MM.1S (cell line): ENCODE measurements around the gene TMPRSS9.

Experiments
- CTCF ChIP-seq: fragments of 300-600 bp; sonication (generic); IDR thresholded peaks from 2 replicates; pipeline ENCODE4 v1.5.1; 2016; ENCODE audit warnings: antibody characterized with exemption, low read length, mixed read lengths
- EZH2 ChIP-seq: fragments of 300-600 bp; sonication (generic); optimal IDR thresholded peaks from 2 replicates; pipeline ENCODE3; 2017; ENCODE audit warnings: low read depth, mild to moderate bottlenecking, antibody characterized with exemption, low read length, mixed read lengths
- EZH2phosphoT487 ChIP-seq: fragments of 300-600 bp; sonication (generic); IDR thresholded peaks from 2 replicates; pipeline ENCODE4 v1.6.1; 2018; ENCODE audit warnings: antibody characterized with exemption, low read length

- TF ChIP-seq CTCF (no peak), EZH2 (no peak), EZH2phosphoT487 (no peak)
These were observed 3.9 kb upstream of the TMPRSS9 start for GRCh38 chr19:2356036-2356646.
